ENCODE results near the gene GSTO2.

The GSTO2 gene

DNA sequence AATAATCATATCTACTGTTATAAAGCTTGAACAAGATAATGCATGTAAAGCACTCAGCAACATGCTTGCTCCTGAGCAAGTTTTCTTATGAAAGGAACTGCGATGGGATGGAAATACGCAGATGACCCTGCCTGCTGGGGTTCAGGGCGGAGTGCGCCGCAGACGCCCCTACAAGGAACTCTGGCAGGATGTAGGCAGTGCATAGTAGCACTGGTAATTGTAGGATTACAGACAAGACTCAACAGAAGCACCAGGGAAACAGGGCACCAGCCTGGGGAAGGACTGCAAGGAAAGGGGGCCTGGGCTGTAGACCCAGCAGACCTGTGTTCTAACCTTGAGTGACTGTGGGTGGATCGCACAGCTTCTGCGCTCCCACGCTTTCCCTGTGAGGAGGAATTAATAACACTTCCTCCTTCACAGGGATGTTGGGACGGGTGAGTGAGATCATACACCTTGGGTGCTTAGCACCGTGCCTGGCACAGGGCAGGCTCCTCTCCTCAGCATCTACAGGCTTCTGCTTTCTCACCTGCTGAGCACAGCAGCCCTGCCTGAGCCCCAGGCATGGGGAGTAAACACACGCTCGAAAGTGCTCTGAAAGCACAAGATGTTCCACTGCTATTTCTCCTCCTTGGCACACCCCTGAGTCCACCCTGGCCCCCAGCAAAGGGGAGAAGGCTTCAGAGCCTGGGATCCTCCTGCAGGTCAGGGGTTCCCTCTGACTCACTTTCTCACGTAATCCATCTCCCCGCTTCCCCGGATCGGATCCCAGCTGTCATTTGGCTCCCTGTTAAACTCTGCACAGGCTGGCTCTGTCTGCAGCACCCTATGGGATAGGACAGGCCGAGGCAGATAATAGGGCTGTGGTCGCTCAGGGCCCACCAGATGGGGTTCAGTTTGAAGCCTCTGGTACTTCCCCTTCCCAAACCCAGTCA, 50.1 kb downstream of the GSTO2 start:
- H3K4me1 Mint-ChIP-seq (ENCODE audit: low read depth) = peaks cover 59% of the 10 kb centered on the region
- no peak overlapping the region for H3K27ac Mint-ChIP-seq
- H3K36me3 Mint-ChIP-seq (ENCODE audit: low read depth) = peaks cover 6% of the 10 kb centered on the region
- H3K27me3 Mint-ChIP-seq (ENCODE audit: low read depth) = no peaks in the 10 kb centered on the region
- H3K9me3 Mint-ChIP-seq = no peaks in the 10 kb centered on the region
- H3K4me3 Mint-ChIP-seq = no peak overlapping the region

DNA sequence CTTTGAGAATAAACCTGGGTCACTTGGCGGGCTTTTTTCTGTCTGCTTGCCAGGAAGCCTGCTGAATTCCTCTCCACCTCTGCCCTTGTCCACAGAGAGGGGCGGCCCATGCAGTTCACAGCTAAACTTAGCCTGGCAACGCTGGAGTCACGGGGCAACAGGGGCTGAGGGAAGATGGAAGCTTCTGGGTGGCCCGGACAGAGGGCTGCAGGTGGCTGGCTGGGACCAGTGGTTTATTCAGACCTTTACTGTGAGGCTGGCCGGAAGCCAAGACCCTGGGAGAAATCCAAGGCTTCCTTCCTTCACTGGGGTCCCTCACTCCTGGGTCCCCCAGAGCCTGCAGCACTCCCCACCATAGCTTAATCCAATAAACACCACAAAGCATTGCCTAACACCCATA, 52.2 kb downstream of the GSTO2 start:
- Mint-ChIP-seq H3K36me3 (ENCODE audit: low read depth) (peaks cover 8% of the 10 kb centered on the region), H3K9me3 (no peaks in the 10 kb centered on the region), H3K27ac (peak overlapping the region; percentile 82), H3K27me3 (ENCODE audit: low read depth) (no peaks in the 10 kb centered on the region), H3K4me3 (no peak overlapping the region), H3K4me1 (ENCODE audit: low read depth) (peaks cover 74% of the 10 kb centered on the region)

DNA sequence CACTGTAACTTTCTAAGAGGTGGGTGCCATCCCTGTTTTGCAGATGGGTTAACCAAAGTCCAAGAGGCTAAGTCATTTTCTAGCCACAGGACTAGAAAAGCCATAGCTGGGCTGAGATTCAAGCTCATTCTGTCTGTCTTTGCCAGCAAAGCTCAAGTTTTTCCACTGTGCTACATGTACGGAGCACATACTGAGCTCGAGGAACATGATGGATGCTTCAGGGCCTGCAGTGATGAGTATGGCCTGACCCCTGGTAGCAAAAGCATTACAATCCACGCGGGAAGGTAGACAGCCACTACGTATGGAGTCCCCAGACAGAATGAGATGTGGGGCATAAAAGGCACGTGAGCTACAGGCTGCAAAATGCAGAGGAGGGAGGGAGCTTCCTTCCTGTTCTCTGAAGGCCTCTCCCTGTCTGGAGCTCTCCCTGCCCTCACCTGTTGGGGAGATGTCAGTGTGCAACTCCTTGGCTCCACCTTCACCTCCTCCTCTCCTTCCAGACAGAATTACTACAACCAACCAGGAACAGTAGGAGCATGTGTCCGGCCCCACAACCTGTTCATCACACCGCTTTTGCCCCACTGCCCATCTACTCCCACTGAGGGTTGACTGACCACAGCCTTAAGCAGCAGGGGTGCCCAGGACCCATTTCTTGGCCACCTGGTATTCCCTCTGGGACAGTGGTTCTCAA, 52.9 kb downstream of the GSTO2 start:
- Mint-ChIP-seq H3K27me3 (ENCODE audit: low read depth) (no peaks in the 10 kb centered on the region), H3K27ac (peak overlapping the region; percentile 82), H3K9me3 (no peaks in the 10 kb centered on the region), H3K4me1 (ENCODE audit: low read depth) (peaks cover 79% of the 10 kb centered on the region), H3K36me3 (ENCODE audit: low read depth) (peaks cover 8% of the 10 kb centered on the region), H3K4me3 (peak overlapping the region; percentile 53)

DNA sequence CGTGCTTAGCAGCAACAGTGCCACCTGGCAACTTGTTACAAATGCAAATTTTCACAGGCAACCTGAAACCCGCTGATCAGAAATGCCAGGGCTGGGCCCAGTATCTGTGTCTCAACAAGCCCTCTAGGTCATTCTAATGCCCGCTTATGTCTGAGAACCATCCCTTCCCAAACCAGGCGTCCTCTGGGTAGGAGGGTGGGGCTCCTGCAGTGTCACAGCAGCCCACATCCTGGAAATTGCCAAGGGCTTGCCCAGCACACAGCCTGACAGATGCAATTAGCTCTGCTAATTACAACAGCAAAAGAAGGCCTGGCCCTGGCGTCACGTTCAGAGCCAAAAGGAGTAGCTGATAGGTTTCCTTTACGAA, 53.4 kb downstream of the GSTO2 start:
- H3K36me3 Mint-ChIP-seq (ENCODE audit: low read depth) = peaks cover 10% of the 10 kb centered on the region
- no peaks in the 10 kb centered on the region for H3K9me3 Mint-ChIP-seq
- H3K4me1 Mint-ChIP-seq (ENCODE audit: low read depth) = peaks cover 79% of the 10 kb centered on the region
- peak overlapping the region; percentile 53 for H3K4me3 Mint-ChIP-seq
- no peaks in the 10 kb centered on the region for H3K27me3 Mint-ChIP-seq (ENCODE audit: low read depth)
- H3K27ac Mint-ChIP-seq = peak overlapping the region; percentile 82

DNA sequence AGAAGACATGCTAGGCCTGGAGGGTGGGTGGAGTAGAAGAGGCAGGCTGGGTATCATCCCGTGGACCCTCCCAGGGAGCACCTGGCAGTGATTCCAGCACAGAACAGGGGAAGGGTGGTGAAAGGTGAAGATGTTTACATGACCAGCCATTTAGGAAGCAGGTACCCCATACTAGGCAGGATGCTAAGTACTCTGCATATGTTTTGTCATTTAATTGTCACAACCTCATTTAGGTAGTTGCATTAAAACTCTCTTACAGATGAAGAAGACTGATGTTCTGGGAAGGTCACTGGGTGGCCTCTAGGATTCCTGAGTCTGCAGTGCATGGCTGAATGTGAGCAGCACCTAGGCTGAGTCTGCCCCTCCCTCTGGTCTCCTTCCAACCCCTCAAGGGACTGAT, 54.1 kb downstream of the GSTO2 start:
- peaks cover 10% of the 10 kb centered on the region for H3K36me3 Mint-ChIP-seq (ENCODE audit: low read depth)
- no peaks in the 10 kb centered on the region for H3K9me3 Mint-ChIP-seq

DNA sequence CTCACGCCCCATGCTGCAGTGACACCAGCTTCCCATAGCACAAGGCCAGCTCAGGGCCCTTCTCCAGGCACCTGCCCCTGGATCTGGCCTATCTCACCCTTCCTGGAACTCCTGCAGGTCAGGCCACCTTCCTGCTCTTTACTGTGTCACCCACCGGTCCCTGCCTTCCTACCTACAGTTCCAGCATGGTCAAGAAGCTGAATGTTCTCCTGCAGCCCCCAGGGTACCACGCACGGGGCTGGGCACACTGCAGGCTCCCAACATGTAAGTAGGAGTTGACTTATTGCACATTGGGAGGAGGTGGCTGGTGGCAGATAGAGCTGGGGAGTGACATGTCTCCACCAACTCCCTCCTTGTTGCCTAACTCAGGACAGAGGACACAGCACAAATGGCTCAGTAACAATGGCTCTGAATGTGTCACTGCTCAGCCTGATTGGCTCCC, 54.8 kb downstream of the GSTO2 start:
- Mint-ChIP-seq H3K4me1 (ENCODE audit: low read depth) (peaks cover 83% of the 10 kb centered on the region), H3K36me3 (ENCODE audit: low read depth) (peaks cover 10% of the 10 kb centered on the region), H3K27me3 (ENCODE audit: low read depth) (no peaks in the 10 kb centered on the region), H3K9me3 (no peaks in the 10 kb centered on the region), H3K27ac (peak overlapping the region; percentile 75), H3K4me3 (peak overlapping the region; percentile 47)

More for the DNA sequence above, 54.1 kb downstream of the GSTO2 start:
- H3K27ac Mint-ChIP-seq = peak overlapping the region; percentile 82
- peak overlapping the region; percentile 53 for H3K4me3 Mint-ChIP-seq
- H3K27me3 Mint-ChIP-seq (ENCODE audit: low read depth) = no peaks in the 10 kb centered on the region
- H3K4me1 Mint-ChIP-seq (ENCODE audit: low read depth) = peaks cover 78% of the 10 kb centered on the region

DNA sequence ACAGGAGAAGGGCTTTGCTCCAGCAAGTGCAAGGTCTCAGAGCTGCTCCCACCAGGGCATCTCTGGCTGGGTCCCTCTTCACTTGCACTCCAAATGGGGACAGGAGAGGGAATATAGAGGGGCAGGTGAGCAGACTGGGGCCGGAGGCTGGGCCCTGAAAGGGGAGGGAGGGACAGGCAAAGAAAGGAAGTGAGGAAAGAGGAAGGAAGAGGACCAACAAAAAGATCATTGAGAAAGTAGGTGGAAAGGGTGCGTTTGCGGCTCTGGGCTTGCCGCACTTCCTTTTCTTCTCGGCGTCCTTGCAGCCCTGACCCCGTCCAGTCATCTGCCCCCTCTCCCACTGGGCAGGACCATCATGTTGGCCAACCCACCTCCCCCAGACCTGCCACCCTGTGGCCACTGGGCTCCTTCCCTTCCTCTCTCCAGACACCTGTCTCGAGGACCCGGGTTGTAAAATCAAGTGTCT, 55.3 kb downstream of the GSTO2 start:
- Mint-ChIP-seq H3K36me3 (ENCODE audit: low read depth) (peaks cover 10% of the 10 kb centered on the region), H3K9me3 (no peaks in the 10 kb centered on the region), H3K27me3 (ENCODE audit: low read depth) (no peaks in the 10 kb centered on the region), H3K4me1 (ENCODE audit: low read depth) (peaks cover 85% of the 10 kb centered on the region), H3K27ac (peak overlapping the region; percentile 75), H3K4me3 (peak overlapping the region; percentile 47)

DNA sequence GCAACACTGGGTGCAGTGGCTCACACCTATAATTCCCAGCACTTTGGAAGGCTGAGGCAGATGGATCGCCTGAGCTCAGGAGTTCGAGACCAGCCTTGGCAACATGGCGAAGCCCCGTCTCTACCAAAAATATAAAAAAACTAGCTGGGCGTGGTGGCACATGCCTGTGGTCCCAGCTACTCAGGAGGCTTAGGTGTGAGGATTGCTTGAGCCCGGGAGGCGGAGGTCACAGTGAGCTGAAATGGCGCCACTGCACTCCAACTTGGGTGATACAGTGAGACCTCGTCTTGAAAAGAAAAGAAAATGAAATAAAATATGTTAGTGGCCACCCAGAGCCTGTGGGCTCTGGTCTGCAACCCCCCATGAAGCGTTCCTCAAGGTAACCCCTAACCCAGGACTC, 55.9 kb downstream of the GSTO2 start:
- peak overlapping the region; percentile 69 for H3K27ac Mint-ChIP-seq
- peak overlapping the region; percentile 35 for H3K4me3 Mint-ChIP-seq
- peaks cover 10% of the 10 kb centered on the region for H3K36me3 Mint-ChIP-seq (ENCODE audit: low read depth)
- H3K4me1 Mint-ChIP-seq (ENCODE audit: low read depth) = peaks cover 86% of the 10 kb centered on the region
- no peaks in the 10 kb centered on the region for H3K27me3 Mint-ChIP-seq (ENCODE audit: low read depth)
- no peaks in the 10 kb centered on the region for H3K9me3 Mint-ChIP-seq

DNA sequence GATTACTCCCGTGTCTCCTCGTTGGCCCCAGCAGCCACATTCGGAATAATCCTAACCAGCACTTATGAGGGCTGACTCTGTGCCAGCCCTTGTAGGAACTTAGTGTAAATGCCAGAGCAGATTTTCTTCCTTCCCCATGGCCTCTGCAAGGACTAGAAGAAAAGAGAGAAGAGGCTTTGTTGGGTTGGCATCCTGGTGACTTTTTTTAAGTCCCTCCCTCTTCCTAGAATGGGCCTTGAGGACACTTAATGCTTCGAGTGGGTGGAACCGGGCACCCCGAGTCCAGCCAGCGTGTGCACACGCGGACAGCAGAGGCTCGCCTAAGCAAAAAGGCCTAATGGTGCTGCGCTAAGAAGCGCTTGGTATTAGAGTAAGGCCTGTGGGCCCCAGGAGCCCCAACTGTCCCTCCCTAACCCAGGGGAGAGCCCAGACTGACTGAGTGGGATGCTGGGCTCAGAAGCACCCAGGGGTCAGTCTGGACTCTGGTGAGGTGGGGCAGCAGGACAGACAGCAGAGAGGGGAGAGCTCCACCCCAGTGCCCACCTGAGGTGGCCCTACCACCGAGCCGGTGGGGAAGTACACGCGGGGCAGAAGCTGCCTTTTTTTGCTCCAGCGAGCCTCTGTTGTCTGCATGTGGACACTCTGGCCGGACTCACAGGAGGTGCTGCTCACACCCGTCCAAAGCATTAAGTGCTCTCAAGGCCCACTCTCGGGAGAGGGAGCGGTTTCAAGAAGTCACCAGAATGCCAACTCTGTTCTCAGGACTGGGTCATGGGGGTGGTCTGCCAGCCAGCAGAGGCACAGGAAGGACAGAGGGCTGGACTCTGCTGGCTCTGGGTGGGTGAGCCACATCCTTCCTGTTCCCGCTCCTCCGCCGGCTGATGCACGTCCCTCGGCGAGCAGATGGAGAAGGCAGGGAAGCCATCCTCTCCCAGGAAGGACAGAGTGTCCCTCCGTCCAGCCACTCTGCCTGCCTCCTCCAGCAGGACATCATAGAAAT, 56.8 kb downstream of the GSTO2 start:
- H3K27me3 Mint-ChIP-seq (ENCODE audit: low read depth) = no peaks in the 10 kb centered on the region
- peak overlapping the region; percentile 35 for H3K4me3 Mint-ChIP-seq
- H3K9me3 Mint-ChIP-seq = no peaks in the 10 kb centered on the region
- H3K4me1 Mint-ChIP-seq (ENCODE audit: low read depth) = peaks cover 89% of the 10 kb centered on the region
- peak overlapping the region; percentile 69 for H3K27ac Mint-ChIP-seq
- peaks cover 10% of the 10 kb centered on the region for H3K36me3 Mint-ChIP-seq (ENCODE audit: low read depth)

DNA sequence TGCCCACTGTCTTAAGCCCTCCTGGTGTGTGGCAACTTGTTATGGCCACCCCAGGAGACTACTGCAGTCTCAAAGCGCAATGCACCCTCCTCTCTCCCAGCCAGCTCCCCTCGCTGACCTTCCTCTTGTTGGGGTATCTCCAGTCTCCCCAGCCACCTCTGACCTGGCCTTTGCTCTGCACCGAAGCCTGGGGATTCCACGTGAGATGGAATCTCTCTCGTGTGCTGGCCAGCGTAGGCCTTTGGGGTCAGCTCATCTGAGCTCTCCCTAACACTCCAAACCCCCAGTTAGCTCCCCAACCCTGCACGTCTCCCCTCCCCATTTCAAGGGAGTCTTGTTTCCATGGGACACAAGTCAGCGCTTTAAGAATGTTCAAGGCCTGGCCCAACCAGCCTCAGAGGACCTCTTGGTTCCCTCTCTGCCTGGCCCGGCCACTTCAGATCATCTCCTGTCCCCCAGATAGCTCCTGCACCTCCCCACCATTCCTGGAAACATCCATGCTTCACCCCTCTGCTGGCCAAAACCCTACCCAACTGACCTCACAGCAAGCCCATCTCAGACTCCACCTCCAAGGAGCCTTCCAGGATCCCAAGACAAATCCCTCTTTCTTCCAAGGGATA, 58.1 kb downstream of the GSTO2 start:
- no peaks in the 10 kb centered on the region for H3K27me3 Mint-ChIP-seq (ENCODE audit: low read depth)
- peak overlapping the region; percentile 67 for H3K27ac Mint-ChIP-seq
- H3K36me3 Mint-ChIP-seq (ENCODE audit: low read depth) = peaks cover 10% of the 10 kb centered on the region
- H3K4me1 Mint-ChIP-seq (ENCODE audit: low read depth) = peaks cover 87% of the 10 kb centered on the region
- no peaks in the 10 kb centered on the region for H3K9me3 Mint-ChIP-seq
- peak overlapping the region; percentile 37 for H3K4me3 Mint-ChIP-seq

DNA sequence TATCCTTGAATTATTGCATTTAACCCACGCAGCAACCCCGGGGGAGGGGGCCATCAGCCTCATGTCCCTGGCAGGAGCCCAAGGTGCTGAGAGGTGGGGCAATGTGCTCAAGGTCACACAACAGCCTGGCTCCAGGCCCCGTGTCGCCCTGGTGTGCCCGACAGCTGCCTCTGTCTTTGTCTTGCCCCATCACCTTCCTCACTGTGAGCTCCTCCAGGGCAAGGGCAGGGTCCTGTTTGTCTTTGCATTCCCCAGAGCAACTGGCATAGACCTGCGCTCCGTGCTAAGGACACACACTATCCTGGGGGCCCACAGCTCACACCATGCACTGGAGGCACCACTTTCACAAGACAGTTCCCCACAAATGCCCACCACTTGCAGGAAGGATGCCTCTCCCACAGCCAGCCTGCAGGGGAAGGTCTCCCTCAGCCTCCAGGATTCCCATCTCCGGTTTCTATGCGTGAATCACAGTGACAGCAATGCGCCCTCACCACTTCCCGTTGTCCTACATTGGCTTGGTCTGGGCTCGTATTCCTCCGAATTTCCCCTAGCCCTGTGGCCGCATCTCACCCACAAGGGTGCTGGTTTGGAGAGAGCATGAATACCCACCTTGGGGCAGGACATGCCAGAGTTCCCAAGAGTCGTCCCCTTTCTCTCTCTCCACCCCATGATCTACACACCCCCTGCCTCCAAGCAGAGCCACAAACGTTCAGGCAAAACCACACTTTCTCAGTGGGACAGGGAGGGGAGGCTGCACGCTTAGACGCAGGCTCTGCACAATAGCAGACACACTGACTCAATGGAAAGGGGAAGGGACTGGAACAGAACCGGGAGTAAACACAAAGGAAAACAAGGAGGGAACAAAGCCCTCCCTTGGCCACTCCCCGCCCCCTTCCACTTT, 59.0 kb downstream of the GSTO2 start:
- Mint-ChIP-seq H3K27me3 (ENCODE audit: low read depth) (no peaks in the 10 kb centered on the region), H3K4me1 (ENCODE audit: low read depth) (peaks cover 81% of the 10 kb centered on the region), H3K4me3 (peak overlapping the region; percentile 64), H3K27ac (peak overlapping the region; percentile 92), H3K9me3 (no peaks in the 10 kb centered on the region), H3K36me3 (ENCODE audit: low read depth) (peaks cover 14% of the 10 kb centered on the region)

DNA sequence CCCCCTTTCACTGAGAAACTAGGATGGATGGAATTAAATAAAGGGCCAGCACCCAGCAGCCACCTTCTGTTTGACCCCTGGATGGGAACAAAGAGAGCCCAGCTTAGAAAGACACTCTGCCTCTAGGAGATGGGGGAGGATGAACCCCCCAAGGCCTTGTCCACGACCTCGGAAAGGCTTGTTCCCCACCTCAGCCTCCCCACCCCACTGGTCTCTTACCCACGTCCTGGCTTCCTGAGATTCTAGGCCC, 59.6 kb downstream of the GSTO2 start:
- no peaks in the 10 kb centered on the region for H3K27me3 Mint-ChIP-seq (ENCODE audit: low read depth)
- peaks cover 81% of the 10 kb centered on the region for H3K4me1 Mint-ChIP-seq (ENCODE audit: low read depth)
- H3K9me3 Mint-ChIP-seq = no peaks in the 10 kb centered on the region
- H3K4me3 Mint-ChIP-seq = peak overlapping the region; percentile 80
- peak overlapping the region; percentile 92 for H3K27ac Mint-ChIP-seq
- H3K36me3 Mint-ChIP-seq (ENCODE audit: low read depth) = peaks cover 16% of the 10 kb centered on the region

Measured in T-helper 1 cell treated with Interleukin-12 subunit alpha and Interleukin-12 subunit beta and Interleukin-4 antibody, amounts not matched to agents 30 μg/mL and 1 μg/mL, for 36 hours (primary cell).